K562 (cell line): ENCODE results near the gene FGF2. TPM values are rescaled to one million over a fixed set of nuclear protein-coding genes. Genes with fewer than 3 reads are reported as not detected.

Source experiments
- ATAC-seq: fragments of 200-7000 bp; cut with Tn5 transposase; 3 replicates; pipeline ENCODE4 v1.9.1; 2020; ENCODE audit warnings: moderate library complexity
- BruUV-seq: library from RNA; stranded (reverse); fragments of 400-500 nt; replicated peaks from 2 replicates; lab custom pipeline; 2021; lab: Mats Ljungman, UMichigan
- CTCF ChIA-PET: fragments of 300-600 bp; formaldehyde crosslinking; extraction: SDS; loops from one replicate; lab custom pipeline; 2021; ENCODE audit warnings: low intra/inter-chr PET ratio; lab: Yijun Ruan, JAX
- POLR2A ChIA-PET: fragments of 300-600, 350-650 bp; sonication (Branson Sonifier 250); formaldehyde crosslinking; extraction: SDS; loops from one replicate; lab custom pipeline; 2021; ENCODE audit warnings: antibody characterized with exemption, inconsistent platforms; lab: Yijun Ruan, JAX
- DNase-seq, 4 experiments: peaks; one replicate each; pipeline versions ENCODE4 v3.0.0 to v3.0.0-alpha.2; 2011 to 2018; ENCODE audit warnings: low spot score in 3 of 4, mixed read lengths in 3 of 4; ENCODE audit errors: extremely low read depth in 1 of 4
- FAIRE-seq: peaks from 2 replicates; lab custom pipeline; 2011; peaks lifted over from hg19 to GRCh38; lab: Jason Lieb, UNC
- H2AFZ ChIP-seq: 2 replicates; pipeline ENCODE4 v1.6.0; 2011; ENCODE audit warnings: low read depth, low read length, control low read depth, inconsistent platforms
- H3K27ac ChIP-seq: fragments of 200-600 bp; 3 replicates; pipeline ENCODE4 v1.8.0; 2011; ENCODE audit warnings: low read depth, mild to moderate bottlenecking, control low read depth, inconsistent platforms, low read length, moderate library complexity, mixed read lengths; ENCODE audit errors: extremely low read depth
- H3K27me3 ChIP-seq, 2 experiments: fragments of 300-600 bp in 1 of 2; 2 replicates in 1 of 2; 3 replicates in 1 of 2; pipeline versions ENCODE4 v1.6.0 to v1.8.0; 2011; ENCODE audit warnings: inconsistent platforms in 2 of 2, low read length in 2 of 2, mild to moderate bottlenecking in 1 of 2, mixed read lengths in 1 of 2, moderate library complexity in 1 of 2; ENCODE audit not compliant: control insufficient read depth in 2 of 2, insufficient read depth in 2 of 2
- H3K36me3 ChIP-seq: fragments of 300-600 bp; 3 replicates; pipeline ENCODE4 v1.8.0; 2011; ENCODE audit warnings: mild to moderate bottlenecking, low read length, inconsistent platforms; ENCODE audit not compliant: control insufficient read depth, insufficient read depth
- H3K4me1 ChIP-seq, 2 experiments: fragments of 200-600 bp in 1 of 2; replicated peaks in 1 of 2; 2 replicates in 1 of 2; 3 replicates in 1 of 2; pipeline versions ENCODE4 v1.5.1 to v1.8.0; 2011; ENCODE audit warnings: inconsistent platforms in 2 of 2, low read length in 2 of 2, mild to moderate bottlenecking in 1 of 2, mixed read lengths in 1 of 2, moderate library complexity in 1 of 2; ENCODE audit not compliant: control insufficient read depth in 2 of 2, insufficient read depth in 2 of 2
- H3K4me2 ChIP-seq: 2 replicates; pipeline ENCODE4 v1.6.1; 2011; ENCODE audit warnings: low read length, control low read depth, inconsistent platforms, mixed read lengths; ENCODE audit not compliant: insufficient read depth
- H3K4me3 ChIP-seq: fragments of 200-600 bp; sonication (generic), shearing (Covaris generic); 2 replicates; pipeline ENCODE4 v1.5.1; 2016; ENCODE audit warnings: control low read depth, inconsistent platforms
- H3K79me2 ChIP-seq: fragments of 200-600 bp; 3 replicates; pipeline ENCODE4 v1.8.0; 2011; ENCODE audit warnings: low read length, inconsistent platforms; ENCODE audit not compliant: control insufficient read depth, insufficient read depth
- H3K9ac ChIP-seq, 2 experiments: 2 replicates each; pipeline versions ENCODE4 v1.6.0 to v1.6.1; 2011; ENCODE audit warnings: low read depth in 2 of 2, low read length in 2 of 2, control low read depth in 1 of 2, inconsistent platforms in 1 of 2, mild to moderate bottlenecking in 1 of 2, mixed read lengths in 1 of 2; ENCODE audit not compliant: insufficient read depth in 1 of 2
- H3K9me1 ChIP-seq: one replicate; pipeline ENCODE4 v1.6.0; 2011; ENCODE audit warnings: inconsistent platforms, mild to moderate bottlenecking, low read length, moderate library complexity; ENCODE audit not compliant: control insufficient read depth, insufficient read depth
- H3K9me3 ChIP-seq: replicated peaks from 2 replicates; pipeline ENCODE4 v1.5.1; 2011; ENCODE audit warnings: low read depth, low read length, inconsistent platforms; ENCODE audit not compliant: control insufficient read depth, insufficient read depth
- H4K20me1 ChIP-seq: replicated peaks from 2 replicates; pipeline ENCODE4 v1.6.1; 2011; ENCODE audit warnings: low read length, inconsistent platforms, mixed read lengths; ENCODE audit not compliant: control insufficient read depth, insufficient read depth
- CBFA2T3 ChIP-seq: fragments of 450-650 bp; IDR thresholded peaks from 2 replicates; pipeline ENCODE4 v1.6.1; 2017
- NCOA2 ChIP-seq, 2 experiments: fragments of 450-650 bp; IDR thresholded peaks; 2 replicates each; pipeline ENCODE4 v1.6.1; 2018; ENCODE audit warnings: mild to moderate bottlenecking in 2 of 2, moderate library complexity in 1 of 2; ENCODE audit not compliant: partially characterized antibody in 2 of 2
- PRDM10 ChIP-seq: fragments of 450-650 bp; IDR thresholded peaks from 2 replicates; pipeline ENCODE4 v1.6.1; 2018; ENCODE audit not compliant: partially characterized antibody
- SUPT5H ChIP-seq: fragments of 450-650 bp; IDR thresholded peaks from 2 replicates; pipeline ENCODE4 v1.6.1; 2016
- TAL1 ChIP-seq: fragments of 450-650 bp; IDR thresholded peaks from 2 replicates; pipeline ENCODE4 v1.6.1; 2016; ENCODE audit warnings: mild to moderate bottlenecking
- WGBS: fragments of 100-300 bp; shearing (Covaris generic); methylation state at CpG from one replicate; pipeline ENCODE4 v1.1.6; 2016; ENCODE audit warnings: low coverage, mixed read lengths; ENCODE audit not compliant: insufficient coverage; ENCODE audit errors: missing lambda C conversion rate; 5-methylcytosine and 5-hydroxymethylcytosine counted together
- in situ Hi-C: fragments of 300-500 bp; cut with MboI; formaldehyde crosslinking; loops from 4 replicates; pipeline ENCODE4 v1.15.0; 2018; ENCODE audit warnings: inconsistent platforms, mixed read lengths
- intact Hi-C: fragments of 100-400 bp; cut with micrococcal nuclease; formaldehyde crosslinking; loops from 2 replicates; pipeline ENCODE4 v1.14.2; 2022
- polyA plus RNA-seq, 8 experiments: library from polyadenylated mRNA; depleted of rRNA in 4 of 8; stranded (reverse) in 5 of 8; unstranded in 3 of 8; fragments of >200 nt; fragmentation: Nextera tagmentation in 2 of 8; fragmentation: Illumina TruSeq in 1 of 8; extraction: Ambion mirVana in 2 of 8; extraction: Trizol in 1 of 8; gene quantifications; 2 replicates each; pipeline versions ENCODE4 v1.2.1 to v1.2.3, GENCODE V29; 2011 to 2014; ENCODE audit warnings: inconsistent platforms in 1 of 8, missing spikeins in 1 of 8
- total RNA-seq, 7 experiments: library from RNA; depleted of rRNA in 6 of 7; stranded (reverse); fragments of >200 nt in 6 of 7; fragmentation: Illumina TruSeq in 2 of 7; extraction: Trizol in 2 of 7; gene quantifications; 2 replicates each; pipeline versions ENCODE4 v1.2.1 to v1.2.3, GENCODE V29; 2011 to 2021; ENCODE audit warnings: low replicate concordance in 1 of 7
- TF ChIP-seq, protein P1 (sequence below): fragments of 200-800 bp; sonication (Bioruptor generic); IDR thresholded peaks from 2 replicates; pipeline ENCODE4 v1.6.1; 2017; ENCODE audit warnings: missing genetic modification characterization, missing compliant biosample characterization
- TF ChIP-seq, protein P2 (sequence below), 2 experiments: IDR thresholded peaks; 2 replicates each; pipeline ENCODE4 v1.6.1; 2012; ENCODE audit warnings: improper control_type of control experiment in 2 of 2, low read depth in 2 of 2, low read length in 2 of 2, borderline replicate concordance in 1 of 2

The FGF2 gene
- total and polyA plus RNA-seq, 9 of the 15 experiments (the other 6 are each of a cell fraction or from before 2014, with no cell fraction given), result 2.5 to 19.4 (median 9.2) TPM

DNA sequence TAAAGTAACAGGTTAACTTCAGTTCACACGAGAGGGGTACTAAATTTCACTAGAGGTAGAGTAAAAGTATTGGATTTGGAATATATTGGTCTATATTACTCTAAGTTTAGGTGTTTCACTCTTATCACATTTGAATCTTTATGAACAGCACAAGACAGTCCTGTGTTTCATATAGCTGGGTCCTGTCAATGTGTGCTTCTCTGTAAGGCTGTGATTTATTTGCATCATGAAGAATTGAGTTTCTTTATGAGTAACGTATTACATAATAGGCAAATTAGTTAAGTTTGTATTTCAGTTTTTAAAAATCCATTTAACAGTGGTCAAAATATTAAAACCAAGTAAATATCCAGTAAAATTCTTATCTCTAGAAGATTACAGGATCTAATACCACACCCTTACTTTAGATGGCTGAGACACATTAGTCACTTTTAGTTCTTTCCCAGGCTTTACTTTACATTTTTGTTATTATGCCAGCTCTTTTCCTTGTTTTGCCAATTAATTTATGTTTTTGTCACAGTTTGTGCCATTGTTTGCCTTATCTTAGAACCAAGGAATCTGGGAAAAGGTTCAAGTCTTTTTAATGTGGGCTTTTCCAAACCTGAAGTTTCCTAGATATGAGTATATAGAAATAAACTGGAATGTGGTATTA, 63.6 kb downstream of the FGF2 start:
- Histone ChIP-seq H3K9me1 (no peaks in the 10 kb centered on the region), H3K36me3 (peaks cover 31% of the 10 kb centered on the region; the same call in 1 of the 3 replicates), H3K27me3 (no peaks in the 10 kb centered on the region), H3K4me2 (no peak overlapping the region), H2AFZ (no peak overlapping the region)
- intact Hi-C loops, result no loop called here
- ATAC-seq, result no peak
- POLR2A ChIA-PET, result no interaction called here
- TF ChIP-seq TAL1, result no peak
- TF ChIP-seq, all 486 proteins: peak for 0
- no peak for DNase-seq
- H3K4me3 ChIP-seq, result no peak overlapping the region
- no peaks in the 10 kb centered on the region for H4K20me1 ChIP-seq
- in situ Hi-C loops, result no loop called here
- no peaks in the 10 kb centered on the region for H3K79me2 ChIP-seq
- H3K27ac ChIP-seq, result no peak overlapping the region
- no peaks in the 10 kb centered on the region for H3K4me1 ChIP-seq
- H3K9ac ChIP-seq, result no peak overlapping the region
- 74% methylated on average over 2 of the region's 2 CpGs for WGBS
- no peaks in the 10 kb centered on the region for H3K9me3 ChIP-seq
- BruUV-seq, result no TSS peak
- CTCF ChIA-PET, result no interaction called here
- no peak for FAIRE-seq

DNA sequence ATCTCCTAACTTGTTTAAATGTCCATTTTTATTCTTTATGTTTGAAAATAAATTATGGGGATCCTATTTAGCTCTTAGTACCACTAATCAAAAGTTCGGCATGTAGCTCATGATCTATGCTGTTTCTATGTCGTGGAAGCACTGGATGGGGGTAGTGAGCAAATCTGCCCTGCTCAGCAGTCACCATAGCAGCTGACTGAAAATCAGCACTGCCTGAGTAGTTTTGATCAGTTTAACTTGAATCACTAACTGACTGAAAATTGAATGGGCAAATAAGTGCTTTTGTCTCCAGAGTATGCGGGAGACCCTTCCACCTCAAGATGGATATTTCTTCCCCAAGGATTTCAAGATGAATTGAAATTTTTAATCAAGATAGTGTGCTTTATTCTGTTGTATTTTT, 68.2 kb downstream of the FGF2 start:
- no TSS peak for BruUV-seq
- Histone ChIP-seq H4K20me1 (no peaks in the 10 kb centered on the region), H2AFZ (no peak overlapping the region), H3K79me2 (no peaks in the 10 kb centered on the region), H3K27me3 (no peaks in the 10 kb centered on the region), H3K4me3 (no peak overlapping the region), H3K9ac (no peak overlapping the region), H3K4me1 (no peaks in the 10 kb centered on the region), H3K27ac (no peak overlapping the region), H3K36me3 (peaks cover 41% of the 10 kb centered on the region; the same call in 2 of the 3 replicates), H3K9me3 (no peaks in the 10 kb centered on the region), H3K9me1 (no peaks in the 10 kb centered on the region), H3K4me2 (no peak overlapping the region)
- POLR2A ChIA-PET, result no interaction called here
- in situ Hi-C loops, result no loop called here
- WGBS, result 86% methylated on average over 3 of the region's 3 CpGs
- CTCF ChIA-PET, result no interaction called here
- ATAC-seq (peak; percentile 73), DNase-seq (no peak), FAIRE-seq (no peak)
- intact Hi-C loops, result no loop called here
- TF ChIP-seq, protein P1, sequence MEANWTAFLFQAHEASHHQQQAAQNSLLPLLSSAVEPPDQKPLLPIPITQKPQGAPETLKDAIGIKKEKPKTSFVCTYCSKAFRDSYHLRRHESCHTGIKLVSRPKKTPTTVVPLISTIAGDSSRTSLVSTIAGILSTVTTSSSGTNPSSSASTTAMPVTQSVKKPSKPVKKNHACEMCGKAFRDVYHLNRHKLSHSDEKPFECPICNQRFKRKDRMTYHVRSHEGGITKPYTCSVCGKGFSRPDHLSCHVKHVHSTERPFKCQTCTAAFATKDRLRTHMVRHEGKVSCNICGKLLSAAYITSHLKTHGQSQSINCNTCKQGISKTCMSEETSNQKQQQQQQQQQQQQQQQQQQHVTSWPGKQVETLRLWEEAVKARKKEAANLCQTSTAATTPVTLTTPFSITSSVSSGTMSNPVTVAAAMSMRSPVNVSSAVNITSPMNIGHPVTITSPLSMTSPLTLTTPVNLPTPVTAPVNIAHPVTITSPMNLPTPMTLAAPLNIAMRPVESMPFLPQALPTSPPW, result no peak
- TF ChIP-seq CBFA2T3 (no peak), PRDM10 (no peak), NCOA2 (IDR thresholded peaks at IDR 0.05; ENCODE audit: partially characterized antibody in 2 of 2) (no peak), SUPT5H (no peak)
- TF ChIP-seq, protein P2, sequence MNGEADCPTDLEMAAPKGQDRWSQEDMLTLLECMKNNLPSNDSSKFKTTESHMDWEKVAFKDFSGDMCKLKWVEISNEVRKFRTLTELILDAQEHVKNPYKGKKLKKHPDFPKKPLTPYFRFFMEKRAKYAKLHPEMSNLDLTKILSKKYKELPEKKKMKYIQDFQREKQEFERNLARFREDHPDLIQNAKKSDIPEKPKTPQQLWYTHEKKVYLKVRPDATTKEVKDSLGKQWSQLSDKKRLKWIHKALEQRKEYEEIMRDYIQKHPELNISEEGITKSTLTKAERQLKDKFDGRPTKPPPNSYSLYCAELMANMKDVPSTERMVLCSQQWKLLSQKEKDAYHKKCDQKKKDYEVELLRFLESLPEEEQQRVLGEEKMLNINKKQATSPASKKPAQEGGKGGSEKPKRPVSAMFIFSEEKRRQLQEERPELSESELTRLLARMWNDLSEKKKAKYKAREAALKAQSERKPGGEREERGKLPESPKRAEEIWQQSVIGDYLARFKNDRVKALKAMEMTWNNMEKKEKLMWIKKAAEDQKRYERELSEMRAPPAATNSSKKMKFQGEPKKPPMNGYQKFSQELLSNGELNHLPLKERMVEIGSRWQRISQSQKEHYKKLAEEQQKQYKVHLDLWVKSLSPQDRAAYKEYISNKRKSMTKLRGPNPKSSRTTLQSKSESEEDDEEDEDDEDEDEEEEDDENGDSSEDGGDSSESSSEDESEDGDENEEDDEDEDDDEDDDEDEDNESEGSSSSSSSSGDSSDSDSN (IDR thresholded peaks at IDR 0.05; ENCODE audit: borderline replicate concordance in 1 of 2, low read depth in 2 of 2, low read length in 2 of 2), result no peak
